Loucy (cell line): Measurements from ENCODE around the gene INPP5J.

Experiments
- H2AFZ ChIP-seq: fragments of 200-600 bp; sonication (generic); 2 replicates; pipeline ENCODE4 v1.6.0; 2016; ENCODE audit warnings: antibody characterized with exemption, mild to moderate bottlenecking, low read length, moderate library complexity
- H3F3A ChIP-seq: fragments of 200-600 bp; 2 replicates; pipeline ENCODE4 v1.6.0; 2016; ENCODE audit warnings: antibody characterized with exemption, low read depth, mild to moderate bottlenecking
- H3K27me3 ChIP-seq: fragments of 200-600 bp; sonication (generic); 2 replicates; pipeline ENCODE4 v1.6.1; 2014; ENCODE audit warnings: low read length, mild to moderate bottlenecking; ENCODE audit not compliant: insufficient read depth, poor library complexity, severe bottlenecking
- H3K36me3 ChIP-seq: fragments of 200-600 bp; sonication (generic); 2 replicates; pipeline ENCODE4 v1.6.1; 2016; ENCODE audit warnings: low read length; ENCODE audit not compliant: insufficient read depth
- H3K4me1 ChIP-seq: fragments of 200-600 bp; sonication (generic); 2 replicates; pipeline ENCODE4 v1.5.1; 2014; ENCODE audit warnings: low read length, mild to moderate bottlenecking; ENCODE audit not compliant: insufficient read depth, poor library complexity, severe bottlenecking
- H3K4me2 ChIP-seq: fragments of 200-600 bp; sonication (generic); 2 replicates; pipeline ENCODE4 v1.6.0; 2014; ENCODE audit warnings: antibody characterized with exemption, low read length, low read depth, mild to moderate bottlenecking; ENCODE audit not compliant: poor library complexity, severe bottlenecking
- H3K4me3 ChIP-seq: fragments of 200-600 bp; sonication (generic); 2 replicates; pipeline ENCODE4 v1.5.1; 2014; ENCODE audit warnings: low read length, mild to moderate bottlenecking, mixed read lengths; ENCODE audit not compliant: poor library complexity, severe bottlenecking
- H3K79me2 ChIP-seq: fragments of 200-600 bp; sonication (generic); 2 replicates; pipeline ENCODE4 v1.6.1; 2014; ENCODE audit warnings: low read length; ENCODE audit not compliant: insufficient read depth
- H3K9ac ChIP-seq: fragments of 200-600 bp; sonication (generic); 2 replicates; pipeline ENCODE4 v1.6.0; 2014; ENCODE audit warnings: mild to moderate bottlenecking, low read depth, low read length, moderate library complexity; ENCODE audit not compliant: poor library complexity, severe bottlenecking
- H3K9me2 ChIP-seq: fragments of 200-600 bp; sonication (generic); replicated peaks from 2 replicates; pipeline ENCODE4 v1.6.1; 2016; ENCODE audit warnings: low read depth, low read length, mixed read lengths
- H3K9me3 ChIP-seq: fragments of 200-600 bp; sonication (generic); 2 replicates; pipeline ENCODE4 v1.6.1; 2014; ENCODE audit warnings: mild to moderate bottlenecking, antibody characterized with exemption, low read length, low read depth; ENCODE audit not compliant: insufficient read depth
- H4K20me1 ChIP-seq: fragments of 200-600 bp; sonication (generic); 2 replicates; pipeline ENCODE4 v1.6.0; 2014; ENCODE audit warnings: antibody characterized with exemption, low read length, mild to moderate bottlenecking; ENCODE audit not compliant: insufficient read depth, poor library complexity, severe bottlenecking
- CTCF ChIP-seq: fragments of 200-600 bp; sonication (generic); conservative IDR thresholded peaks from 2 replicates; pipeline ENCODE4 v1.5.1; 2014; ENCODE audit warnings: mild to moderate bottlenecking, antibody characterized with exemption, low read length
- EZH2phosphoT487 ChIP-seq: fragments of 200-600 bp; IDR thresholded peaks from 2 replicates; pipeline ENCODE4 v1.6.1; 2018; ENCODE audit warnings: antibody characterized with exemption, mild to moderate bottlenecking, moderate library complexity, borderline replicate concordance

Gene INPP5J

DNA sequence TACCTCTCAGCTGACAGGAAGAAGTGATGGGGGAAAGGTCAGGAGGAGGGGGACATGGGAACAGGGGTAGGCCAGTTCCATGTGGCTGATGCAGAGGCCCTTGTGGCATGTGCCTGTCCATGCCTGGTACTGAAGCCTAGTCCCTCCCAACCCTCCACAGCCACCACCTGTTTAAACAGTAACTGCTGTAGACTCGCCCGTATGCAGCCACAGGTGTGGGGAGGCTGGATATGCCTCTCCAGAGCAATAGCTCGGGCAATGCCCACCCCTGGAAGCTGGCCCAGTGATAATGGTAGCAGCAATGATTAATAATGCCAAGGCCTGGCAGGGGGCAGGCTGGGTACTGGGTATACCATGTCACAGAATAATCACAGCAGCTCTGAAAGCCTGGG, 39.4 kb upstream of the INPP5J start:
- no peak for TF ChIP-seq CTCF
- no peak for TF ChIP-seq EZH2phosphoT487
- no peaks in the 10 kb centered on the region for H3K27me3 ChIP-seq
- H3F3A ChIP-seq, result no peaks in the 10 kb centered on the region
- H3K9me2 ChIP-seq, result no peaks in the 10 kb centered on the region
- peaks cover 32% of the 10 kb centered on the region for H3K4me1 ChIP-seq
- H3K36me3 ChIP-seq, result peaks cover 7% of the 10 kb centered on the region; the same call in 1 of the 2 replicates
- peak overlapping the region; percentile 98 for H3K4me3 ChIP-seq
- H3K9ac ChIP-seq, result peak overlapping the region; percentile 93
- H3K4me2 ChIP-seq, result peak overlapping the region; percentile 91
- H4K20me1 ChIP-seq, result peaks cover 18% of the 10 kb centered on the region
- peaks cover 48% of the 10 kb centered on the region for H3K79me2 ChIP-seq
- H2AFZ ChIP-seq, result no peak overlapping the region
- H3K9me3 ChIP-seq, result no peaks in the 10 kb centered on the region

- H3K4me3 ChIP-seq, result peak overlapping the region; percentile 98
- H3K79me2 ChIP-seq, result peaks cover 48% of the 10 kb centered on the region
- H3K9me3 ChIP-seq, result no peaks in the 10 kb centered on the region
- H4K20me1 ChIP-seq, result peaks cover 18% of the 10 kb centered on the region
- H3K9ac ChIP-seq, result peak overlapping the region; percentile 93
- H3F3A ChIP-seq, result no peaks in the 10 kb centered on the region
- peaks cover 13% of the 10 kb centered on the region; the same call in 1 of the 2 replicates for H3K36me3 ChIP-seq
- TF ChIP-seq CTCF (no peak), EZH2phosphoT487 (no peak)
- no peaks in the 10 kb centered on the region for H3K9me2 ChIP-seq
- H3K27me3 ChIP-seq, result no peaks in the 10 kb centered on the region
- peak overlapping the region; percentile 91 for H3K4me2 ChIP-seq
- peaks cover 32% of the 10 kb centered on the region for H3K4me1 ChIP-seq
- peak overlapping the region; percentile 99 for H2AFZ ChIP-seq
Measured at GRCh38 chr22:31083923-31084810, 38.6 kb upstream of the INPP5J start.

GRCh38 chr22:31084811-31085492, 37.8 kb upstream of the INPP5J start:
- Histone ChIP-seq H4K20me1 (peaks cover 18% of the 10 kb centered on the region), H2AFZ (peak overlapping the region; percentile 99), H3K9me2 (no peaks in the 10 kb centered on the region), H3K79me2 (peaks cover 48% of the 10 kb centered on the region), H3K9ac (peak overlapping the region; percentile 93), H3K4me1 (peaks cover 32% of the 10 kb centered on the region), H3K4me2 (peak overlapping the region; percentile 91), H3K4me3 (peak overlapping the region; percentile 98), H3K36me3 (peaks cover 20% of the 10 kb centered on the region; the same call in 1 of the 2 replicates), H3K27me3 (no peaks in the 10 kb centered on the region), H3F3A (no peaks in the 10 kb centered on the region), H3K9me3 (no peaks in the 10 kb centered on the region)
- TF ChIP-seq EZH2phosphoT487 (no peak), CTCF (peak; percentile 81)
